Liver (tissue), 9 donors: ENCODE results near the gene MAST2. TPM values are rescaled to one million over a fixed set of nuclear protein-coding genes. Genes with fewer than 3 reads are reported as not detected.

Source experiments
- DNase-seq: peaks from one replicate; pipeline ENCODE4 v3.0.0-alpha.2; 2017; ENCODE audit warnings: low spot score
- H3K27ac ChIP-seq, 2 donors: one replicate each; pipeline ENCODE4 v1.7.0; 2013; ENCODE audit warnings: inconsistent platforms in 2 of 2, low read length in 2 of 2, control low read depth in 1 of 2, low read depth in 1 of 2, mild to moderate bottlenecking in 1 of 2
- H3K27me3 ChIP-seq, 4 donors: one replicate each; pipeline versions ENCODE4 v1.6.1 to v1.7.0; 2013; ENCODE audit warnings: low read length in 3 of 4, inconsistent platforms in 1 of 4, mild to moderate bottlenecking in 1 of 4, moderate library complexity in 1 of 4; ENCODE audit not compliant: control insufficient read depth in 4 of 4, insufficient read depth in 4 of 4
- H3K36me3 ChIP-seq, 4 donors: one replicate each; pipeline versions ENCODE4 v1.6.1 to v1.7.0; 2013; ENCODE audit warnings: low read length in 3 of 4, mild to moderate bottlenecking in 3 of 4, low read depth in 1 of 4, moderate library complexity in 1 of 4; ENCODE audit not compliant: control insufficient read depth in 4 of 4, insufficient read depth in 3 of 4
- H3K4me1 ChIP-seq, 4 donors: one replicate each; pipeline versions ENCODE4 v1.6.1 to v1.7.0; 2013; ENCODE audit warnings: low read length in 3 of 4, mild to moderate bottlenecking in 3 of 4, moderate library complexity in 1 of 4; ENCODE audit not compliant: control insufficient read depth in 4 of 4, insufficient read depth in 4 of 4
- H3K4me3 ChIP-seq, 3 donors: one replicate each; pipeline versions ENCODE4 v1.6.1 to v1.7.0; 2013; ENCODE audit warnings: low read length in 3 of 3, control low read depth in 1 of 3, low read depth in 1 of 3, mild to moderate bottlenecking in 1 of 3
- H3K9ac ChIP-seq, 2 donors: one replicate each; pipeline ENCODE4 v1.7.0; 2013; ENCODE audit warnings: low read length in 2 of 2, mild to moderate bottlenecking in 2 of 2, moderate library complexity in 2 of 2, control low read depth in 1 of 2, low read depth in 1 of 2
- H3K9me3 ChIP-seq, 4 donors: one replicate each; pipeline versions ENCODE4 v1.6.1 to v1.7.0; 2013; ENCODE audit warnings: low read length in 3 of 4; ENCODE audit not compliant: control insufficient read depth in 4 of 4
- EGR1 ChIP-seq, 2 donors: IDR thresholded peaks; 2 replicates each; pipeline ENCODE4 v1.6.1; 2016 to 2018; ENCODE audit warnings: antibody characterized with exemption in 2 of 2, low read depth in 2 of 2
- GABPA ChIP-seq, 2 donors: IDR thresholded peaks in 1 of 2; conservative IDR thresholded peaks in 1 of 2; 2 replicates each; pipeline ENCODE4 v1.6.1; 2016; ENCODE audit warnings: antibody characterized with exemption in 2 of 2, mild to moderate bottlenecking in 1 of 2, moderate library complexity in 1 of 2
- HNF4A ChIP-seq, 2 donors: conservative IDR thresholded peaks; 2 replicates each; pipeline ENCODE4 v1.6.1; 2016; ENCODE audit warnings: antibody characterized with exemption in 2 of 2, mild to moderate bottlenecking in 2 of 2
- HNF4G ChIP-seq: IDR thresholded peaks from 2 replicates; pipeline ENCODE4 v1.6.1; 2016; ENCODE audit warnings: antibody characterized with exemption
- JUND ChIP-seq, 2 donors: IDR thresholded peaks; 2 replicates each; pipeline ENCODE4 v1.6.1; 2016; ENCODE audit warnings: antibody characterized with exemption in 2 of 2
- NR2F2 ChIP-seq: IDR thresholded peaks from 2 replicates; pipeline ENCODE4 v1.6.1; 2016; ENCODE audit warnings: antibody characterized with exemption
- RAD21 ChIP-seq, 2 donors: IDR thresholded peaks; 2 replicates each; pipeline ENCODE4 v1.6.1; 2016; ENCODE audit warnings: antibody characterized with exemption in 2 of 2, mild to moderate bottlenecking in 2 of 2
- RXRA ChIP-seq, 2 donors: IDR thresholded peaks; 2 replicates each; pipeline ENCODE4 v1.6.1; 2017 to 2018; ENCODE audit warnings: antibody characterized with exemption in 2 of 2, mild to moderate bottlenecking in 1 of 2
- SP1 ChIP-seq: IDR thresholded peaks from 2 replicates; pipeline ENCODE4 v1.6.1; 2018; ENCODE audit warnings: antibody characterized with exemption, mild to moderate bottlenecking
- TAF1 ChIP-seq: conservative IDR thresholded peaks from 2 replicates; pipeline ENCODE4 v1.6.1; 2016; ENCODE audit warnings: antibody characterized with exemption, mild to moderate bottlenecking
- YY1 ChIP-seq: IDR thresholded peaks from 2 replicates; pipeline ENCODE4 v1.6.1; 2016; ENCODE audit warnings: antibody characterized with exemption, mild to moderate bottlenecking
- WGBS: extraction: QIAGEN DNeasy Blood & Tissue Kit; methylation state at CpG from one replicate; pipeline ENCODE4 v1.1.7; 2013; 5-methylcytosine and 5-hydroxymethylcytosine counted together
- polyA plus RNA-seq, 2 donors: library from polyadenylated mRNA; stranded (reverse) in 1 of 2; unstranded in 1 of 2; fragments of 200-250 nt in 1 of 2; fragments of >200 nt in 1 of 2; fragmentation: Nextera tagmentation in 1 of 2; extraction: Ambion mirVana in 1 of 2; gene quantifications; one replicate each; pipeline versions ENCODE4 v1.2.1 to v1.2.3, GENCODE V29; 2013 to 2015
- total RNA-seq, 2 donors: library from RNA; depleted of rRNA; stranded (reverse); fragments of >200 nt; gene quantifications; one replicate each; pipeline ENCODE4 v1.2.3, GENCODE V29; 2014
- TF ChIP-seq, protein P1 (sequence below): IDR thresholded peaks from 2 replicates; pipeline ENCODE4 v1.6.1; 2016; ENCODE audit warnings: antibody characterized with exemption
- TF ChIP-seq, protein P2 (sequence below): IDR thresholded peaks from 2 replicates; pipeline ENCODE4 v1.6.1; 2016; ENCODE audit warnings: antibody characterized with exemption, mild to moderate bottlenecking
- TF ChIP-seq, protein P3 (sequence below): fragments of 150-350 bp; IDR thresholded peaks from 2 replicates; pipeline ENCODE4 v1.5.1; 2017; ENCODE audit warnings: improper control_type of control experiment, low read depth, low read length; ENCODE audit not compliant: missing input control
- TF ChIP-seq, protein P4 (sequence below): IDR thresholded peaks from 2 replicates; pipeline ENCODE4 v1.6.1; 2016; ENCODE audit warnings: antibody characterized with exemption
- TF ChIP-seq, protein P5 (sequence below): IDR thresholded peaks from 2 replicates; pipeline ENCODE4 v1.6.1; 2016; ENCODE audit warnings: antibody characterized with exemption
- donor health status: healthy.
- donor health status: healthy.
- donor health status: healthy.
- donor health status: healthy.
- donor health status: healthy.

Gene MAST2
- total and polyA plus RNA-seq, 4 donors = 4.8 to 9.6 (median 5.7) TPM

DNA sequence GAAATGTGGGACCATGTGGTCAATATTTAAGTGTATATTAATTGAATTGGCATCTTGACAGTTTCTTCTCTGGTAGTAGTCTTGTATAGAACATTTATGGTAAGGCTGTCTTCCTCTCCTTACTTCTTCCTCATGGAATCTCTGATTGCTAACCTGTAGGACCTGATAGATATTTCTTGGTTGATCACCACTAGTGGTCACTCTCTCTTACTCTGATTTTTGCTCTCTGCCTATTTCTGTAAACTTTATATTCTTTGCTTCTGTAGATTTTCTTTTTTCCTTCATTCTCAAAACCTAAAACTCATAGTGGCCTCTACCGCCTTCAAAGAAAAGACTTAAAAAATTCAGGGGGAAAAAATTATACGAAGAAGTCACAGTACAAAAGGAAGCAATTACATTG is 21.2 kb downstream of the MAST2 start:
- Histone ChIP-seq H3K27ac (no peak overlapping the region), H3K4me1 (no peaks in the 10 kb centered on the region), H3K36me3 (peaks cover 0 to 4% (median 3%) of the 10 kb centered on the region in 4 donors), H3K9ac (no peak overlapping the region), H3K27me3 (no peaks in the 10 kb centered on the region), H3K4me3 (no peak overlapping the region), H3K9me3 (no peaks in the 10 kb centered on the region)
- DNase-seq = no peak
- WGBS = 98% methylated on average over 2 of the region's 2 CpGs
- TF ChIP-seq HNF4G = no peak
- TF ChIP-seq, protein P1, sequence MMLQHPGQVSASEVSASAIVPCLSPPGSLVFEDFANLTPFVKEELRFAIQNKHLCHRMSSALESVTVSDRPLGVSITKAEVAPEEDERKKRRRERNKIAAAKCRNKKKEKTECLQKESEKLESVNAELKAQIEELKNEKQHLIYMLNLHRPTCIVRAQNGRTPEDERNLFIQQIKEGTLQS = no peak

DNA sequence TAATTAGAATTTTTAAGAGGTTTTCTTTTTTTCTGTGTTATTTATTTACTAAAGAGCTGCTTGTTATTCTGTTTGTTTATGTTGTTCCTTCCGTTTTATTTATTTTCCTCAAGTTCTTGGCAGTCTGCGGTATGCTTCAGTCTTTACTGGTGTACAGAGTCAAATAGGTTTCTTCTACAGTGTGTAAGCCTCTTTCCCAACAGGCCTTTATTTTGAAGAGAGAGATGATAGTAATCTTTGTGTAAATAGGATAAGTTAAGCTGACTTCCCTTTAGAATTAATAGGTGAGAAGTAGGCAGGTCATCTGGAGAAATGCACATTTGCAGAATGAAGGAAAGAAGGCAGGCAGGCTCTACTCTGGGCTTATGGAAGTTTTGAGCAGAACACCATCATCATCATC is 23.8 kb downstream of the MAST2 start:
- no peak overlapping the region for H3K9ac ChIP-seq
- H3K36me3 ChIP-seq = peaks cover 2 to 6% (median 4%) of the 10 kb centered on the region in 4 donors
- DNase-seq = no peak
- H3K4me3 ChIP-seq = no peak overlapping the region
- H3K4me1 ChIP-seq = no peaks in the 10 kb centered on the region
- TF ChIP-seq YY1 = no peak
- no peak for TF ChIP-seq JUND (IDR thresholded peaks at IDR 0.05)
- TF ChIP-seq, protein P2, sequence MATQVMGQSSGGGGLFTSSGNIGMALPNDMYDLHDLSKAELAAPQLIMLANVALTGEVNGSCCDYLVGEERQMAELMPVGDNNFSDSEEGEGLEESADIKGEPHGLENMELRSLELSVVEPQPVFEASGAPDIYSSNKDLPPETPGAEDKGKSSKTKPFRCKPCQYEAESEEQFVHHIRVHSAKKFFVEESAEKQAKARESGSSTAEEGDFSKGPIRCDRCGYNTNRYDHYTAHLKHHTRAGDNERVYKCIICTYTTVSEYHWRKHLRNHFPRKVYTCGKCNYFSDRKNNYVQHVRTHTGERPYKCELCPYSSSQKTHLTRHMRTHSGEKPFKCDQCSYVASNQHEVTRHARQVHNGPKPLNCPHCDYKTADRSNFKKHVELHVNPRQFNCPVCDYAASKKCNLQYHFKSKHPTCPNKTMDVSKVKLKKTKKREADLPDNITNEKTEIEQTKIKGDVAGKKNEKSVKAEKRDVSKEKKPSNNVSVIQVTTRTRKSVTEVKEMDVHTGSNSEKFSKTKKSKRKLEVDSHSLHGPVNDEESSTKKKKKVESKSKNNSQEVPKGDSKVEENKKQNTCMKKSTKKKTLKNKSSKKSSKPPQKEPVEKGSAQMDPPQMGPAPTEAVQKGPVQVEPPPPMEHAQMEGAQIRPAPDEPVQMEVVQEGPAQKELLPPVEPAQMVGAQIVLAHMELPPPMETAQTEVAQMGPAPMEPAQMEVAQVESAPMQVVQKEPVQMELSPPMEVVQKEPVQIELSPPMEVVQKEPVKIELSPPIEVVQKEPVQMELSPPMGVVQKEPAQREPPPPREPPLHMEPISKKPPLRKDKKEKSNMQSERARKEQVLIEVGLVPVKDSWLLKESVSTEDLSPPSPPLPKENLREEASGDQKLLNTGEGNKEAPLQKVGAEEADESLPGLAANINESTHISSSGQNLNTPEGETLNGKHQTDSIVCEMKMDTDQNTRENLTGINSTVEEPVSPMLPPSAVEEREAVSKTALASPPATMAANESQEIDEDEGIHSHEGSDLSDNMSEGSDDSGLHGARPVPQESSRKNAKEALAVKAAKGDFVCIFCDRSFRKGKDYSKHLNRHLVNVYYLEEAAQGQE = no peak
- no peak for TF ChIP-seq TAF1
- no peak for TF ChIP-seq GABPA (IDR thresholded peaks at IDR 0.05 in 1 of 2, conservative IDR thresholded peaks at IDR 0.05 in 1 of 2)
- 74% methylated on average over 2 of the region's 2 CpGs for WGBS
- no peaks in the 10 kb centered on the region for H3K27me3 ChIP-seq
- no peak overlapping the region for H3K27ac ChIP-seq
- H3K9me3 ChIP-seq = no peaks in the 10 kb centered on the region

DNA sequence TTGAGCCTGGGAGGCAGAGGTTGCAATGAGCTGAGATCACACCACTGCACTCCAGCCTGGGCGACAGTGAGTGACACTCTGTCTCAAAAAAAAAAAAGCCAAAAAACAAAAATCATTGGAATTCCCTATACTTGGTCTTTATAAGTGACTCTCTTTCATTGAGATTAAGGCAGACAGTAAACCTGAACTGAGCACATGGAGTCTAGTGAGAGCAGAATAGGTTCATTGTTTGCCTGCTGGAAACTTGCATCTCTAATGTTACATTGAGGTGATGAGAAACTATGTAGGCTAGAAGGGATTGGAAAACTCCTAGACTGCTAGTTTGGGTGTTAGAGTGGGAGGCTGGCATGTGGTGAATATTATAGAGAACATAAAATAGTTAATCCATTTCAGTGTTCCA is 25.4 kb downstream of the MAST2 start:
- no peaks in the 10 kb centered on the region for H3K27me3 ChIP-seq
- 100% methylated on average over 1 of the region's 1 CpG for WGBS
- DNase-seq = no peak
- no peak overlapping the region for H3K4me3 ChIP-seq
- no peaks in the 10 kb centered on the region for H3K9me3 ChIP-seq
- no peaks in the 10 kb centered on the region for H3K4me1 ChIP-seq
- no peak overlapping the region for H3K9ac ChIP-seq
- H3K36me3 ChIP-seq = peaks cover 2 to 7% (median 5%) of the 10 kb centered on the region in 4 donors
- H3K27ac ChIP-seq = no peak overlapping the region
- TF ChIP-seq EGR1 (IDR thresholded peaks at IDR 0.05; ENCODE audit: low read depth in 2 of 2) (no peak), YY1 (no peak), NR2F2 (no peak), GABPA (IDR thresholded peaks at IDR 0.05 in 1 of 2, conservative IDR thresholded peaks at IDR 0.05 in 1 of 2) (no peak), HNF4A (conservative IDR thresholded peaks at IDR 0.05) (no peak), RAD21 (IDR thresholded peaks at IDR 0.05) (no peak), SP1 (no peak), RXRA (IDR thresholded peaks at IDR 0.05) (no peak), TAF1 (no peak)
- TF ChIP-seq, protein P3, sequence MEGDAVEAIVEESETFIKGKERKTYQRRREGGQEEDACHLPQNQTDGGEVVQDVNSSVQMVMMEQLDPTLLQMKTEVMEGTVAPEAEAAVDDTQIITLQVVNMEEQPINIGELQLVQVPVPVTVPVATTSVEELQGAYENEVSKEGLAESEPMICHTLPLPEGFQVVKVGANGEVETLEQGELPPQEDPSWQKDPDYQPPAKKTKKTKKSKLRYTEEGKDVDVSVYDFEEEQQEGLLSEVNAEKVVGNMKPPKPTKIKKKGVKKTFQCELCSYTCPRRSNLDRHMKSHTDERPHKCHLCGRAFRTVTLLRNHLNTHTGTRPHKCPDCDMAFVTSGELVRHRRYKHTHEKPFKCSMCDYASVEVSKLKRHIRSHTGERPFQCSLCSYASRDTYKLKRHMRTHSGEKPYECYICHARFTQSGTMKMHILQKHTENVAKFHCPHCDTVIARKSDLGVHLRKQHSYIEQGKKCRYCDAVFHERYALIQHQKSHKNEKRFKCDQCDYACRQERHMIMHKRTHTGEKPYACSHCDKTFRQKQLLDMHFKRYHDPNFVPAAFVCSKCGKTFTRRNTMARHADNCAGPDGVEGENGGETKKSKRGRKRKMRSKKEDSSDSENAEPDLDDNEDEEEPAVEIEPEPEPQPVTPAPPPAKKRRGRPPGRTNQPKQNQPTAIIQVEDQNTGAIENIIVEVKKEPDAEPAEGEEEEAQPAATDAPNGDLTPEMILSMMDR = no peak
- TF ChIP-seq, protein P2 = no peak
- TF ChIP-seq, protein P1 = no peak
- TF ChIP-seq, protein P4, sequence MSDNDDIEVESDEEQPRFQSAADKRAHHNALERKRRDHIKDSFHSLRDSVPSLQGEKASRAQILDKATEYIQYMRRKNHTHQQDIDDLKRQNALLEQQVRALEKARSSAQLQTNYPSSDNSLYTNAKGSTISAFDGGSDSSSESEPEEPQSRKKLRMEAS = no peak
- TF ChIP-seq, protein P5, sequence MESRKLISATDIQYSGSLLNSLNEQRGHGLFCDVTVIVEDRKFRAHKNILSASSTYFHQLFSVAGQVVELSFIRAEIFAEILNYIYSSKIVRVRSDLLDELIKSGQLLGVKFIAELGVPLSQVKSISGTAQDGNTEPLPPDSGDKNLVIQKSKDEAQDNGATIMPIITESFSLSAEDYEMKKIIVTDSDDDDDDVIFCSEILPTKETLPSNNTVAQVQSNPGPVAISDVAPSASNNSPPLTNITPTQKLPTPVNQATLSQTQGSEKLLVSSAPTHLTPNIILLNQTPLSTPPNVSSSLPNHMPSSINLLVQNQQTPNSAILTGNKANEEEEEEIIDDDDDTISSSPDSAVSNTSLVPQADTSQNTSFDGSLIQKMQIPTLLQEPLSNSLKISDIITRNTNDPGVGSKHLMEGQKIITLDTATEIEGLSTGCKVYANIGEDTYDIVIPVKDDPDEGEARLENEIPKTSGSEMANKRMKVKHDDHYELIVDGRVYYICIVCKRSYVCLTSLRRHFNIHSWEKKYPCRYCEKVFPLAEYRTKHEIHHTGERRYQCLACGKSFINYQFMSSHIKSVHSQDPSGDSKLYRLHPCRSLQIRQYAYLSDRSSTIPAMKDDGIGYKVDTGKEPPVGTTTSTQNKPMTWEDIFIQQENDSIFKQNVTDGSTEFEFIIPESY = no peak
